ENCODE data around the gene MED16.

- TF ChIP-seq CTCF (IDR thresholded peaks at IDR 0.05) (no peak), EP300 (IDR thresholded peaks at IDR 0.05) (no peak), POLR2A (IDR thresholded peaks at IDR 0.05; ENCODE audit: low read depth) (no peak)
These were observed 11.5 kb downstream of the MED16 start for GRCh38 chr19:881385-882071.
